Calu3 (cell line): Measurements from ENCODE around the gene SESN3. TPM values are rescaled to one million over a fixed set of nuclear protein-coding genes. Genes with fewer than 3 reads are reported as not detected.
"Not testable (repeated sequence)": the region's sequence is repeated elsewhere in the genome, so short reads cannot be mapped to it uniquely, and the experiment has no call there.

Experiments used
- BruUV-seq: library from RNA; stranded (reverse); fragments of 400-500 nt; replicated peaks from 2 replicates; lab custom pipeline; 2021; lab: Mats Ljungman, UMichigan
- CTCF ChIA-PET: fragments of 300-600 bp; sonication (Branson Sonifier 250); formaldehyde crosslinking; loops from one replicate; lab custom pipeline; 2022; ENCODE audit warnings: antibody characterized with exemption; lab: Charles Lee
- DNase-seq: peaks from one replicate; pipeline ENCODE4 v3.0.0; 2022
- H3K27ac Mint-ChIP-seq: one replicate; pipeline ENCODE4 v1.8.0; 2022; ENCODE audit warnings: mixed read lengths; ENCODE audit not compliant: unreplicated experiment
- H3K27me3 Mint-ChIP-seq: one replicate; pipeline ENCODE4 v1.8.0; 2022; ENCODE audit warnings: mixed read lengths; ENCODE audit not compliant: unreplicated experiment
- H3K36me3 Mint-ChIP-seq: one replicate; pipeline ENCODE4 v1.8.0; 2022; ENCODE audit warnings: mild to moderate bottlenecking, moderate library complexity, mixed read lengths; ENCODE audit not compliant: insufficient read depth, unreplicated experiment
- H3K4me1 Mint-ChIP-seq: one replicate; pipeline ENCODE4 v1.8.0; 2022; ENCODE audit warnings: mild to moderate bottlenecking, low read depth, mixed read lengths; ENCODE audit not compliant: unreplicated experiment
- H3K4me3 Mint-ChIP-seq: one replicate; pipeline ENCODE4 v1.8.0; 2022; ENCODE audit warnings: mild to moderate bottlenecking, low read depth, moderate library complexity, mixed read lengths; ENCODE audit not compliant: unreplicated experiment
- H3K9me3 Mint-ChIP-seq: one replicate; pipeline ENCODE4 v1.8.0; 2022; ENCODE audit warnings: low read depth, mixed read lengths; ENCODE audit not compliant: unreplicated experiment
- CTCF ChIP-seq: fragments of 200-600 bp; IDR thresholded peaks from one replicate; pipeline ENCODE4 v1.8.0; 2022; ENCODE audit warnings: antibody characterized with exemption; ENCODE audit not compliant: unreplicated experiment
- intact Hi-C: fragments of 100-400 bp; cut with micrococcal nuclease; formaldehyde crosslinking; loops from one replicate; pipeline ENCODE4 v1.10.0; 2022; ENCODE audit not compliant: unreplicated experiment
- total RNA-seq: library from RNA; stranded (reverse); gene quantifications from 2 replicates; pipeline ENCODE4 v1.2.3, GENCODE V29; 2022

SESN3 gene
- total RNA-seq, 1 experiment from 2014 or later: 5.6 TPM

- no peak overlapping the region for H3K4me3 Mint-ChIP-seq
- no peaks in the 10 kb centered on the region for H3K9me3 Mint-ChIP-seq
- intact Hi-C loops: no loop called here
- CTCF ChIA-PET: interaction anchor here (1.3 kb wide), 1 partner anchor 73 kb away, joined by 4 read pairs; no protein-coding TSS in a partner anchor
- TF ChIP-seq CTCF: no peak
- DNase-seq: no peak
- BruUV-seq: no TSS peak
- H3K4me1 Mint-ChIP-seq: no peaks in the 10 kb centered on the region
- no peak overlapping the region for H3K27ac Mint-ChIP-seq
- peaks cover 5% of the 10 kb centered on the region for H3K36me3 Mint-ChIP-seq
- H3K27me3 Mint-ChIP-seq: no peaks in the 10 kb centered on the region
Measured at GRCh38 chr11:95140397-95141033, 90.5 kb downstream of the SESN3 start.

- no peak overlapping the region for H3K4me3 Mint-ChIP-seq
- no peaks in the 10 kb centered on the region for H3K9me3 Mint-ChIP-seq
- CTCF ChIA-PET: no interaction called here
- H3K27ac Mint-ChIP-seq: no peak overlapping the region
- no TSS peak for BruUV-seq
- H3K36me3 Mint-ChIP-seq: no peaks in the 10 kb centered on the region
- DNase-seq: no peak
- no peak for TF ChIP-seq CTCF
- intact Hi-C loops: no loop called here
- no peaks in the 10 kb centered on the region for H3K4me1 Mint-ChIP-seq
- no peaks in the 10 kb centered on the region for H3K27me3 Mint-ChIP-seq
Measured at GRCh38 chr11:95138448-95138847, 92.6 kb downstream of the SESN3 start.

- BruUV-seq: no TSS peak
- no peaks in the 10 kb centered on the region for H3K27me3 Mint-ChIP-seq
Measured at GRCh38 chr11:95137299-95137698, 93.7 kb downstream of the SESN3 start.

GRCh38 chr11:95136747-95137146 lies 94.3 kb downstream of the SESN3 start:
- CTCF ChIA-PET, BruUV-seq, H3K9me3 Mint-ChIP-seq, H3K27me3 Mint-ChIP-seq, H3K27ac Mint-ChIP-seq, H3K36me3 Mint-ChIP-seq, intact Hi-C loops, H3K4me3 Mint-ChIP-seq, DNase-seq, H3K4me1 Mint-ChIP-seq: not testable (repeated sequence)

More at GRCh38 chr11:95137299-95137698, 93.7 kb downstream of the SESN3 start:
- CTCF ChIA-PET: no interaction called here
- H3K4me1 Mint-ChIP-seq: no peaks in the 10 kb centered on the region
- no peaks in the 10 kb centered on the region for H3K9me3 Mint-ChIP-seq
- TF ChIP-seq CTCF: no peak
- H3K4me3 Mint-ChIP-seq: no peak overlapping the region
- DNase-seq: no peak
- intact Hi-C loops: no loop called here
- no peaks in the 10 kb centered on the region for H3K36me3 Mint-ChIP-seq
- no peak overlapping the region for H3K27ac Mint-ChIP-seq

GRCh38 chr11:95135880-95136279 lies 95.1 kb downstream of the SESN3 start:
- BruUV-seq: no TSS peak
- H3K27me3 Mint-ChIP-seq: no peaks in the 10 kb centered on the region
- no peak overlapping the region for H3K27ac Mint-ChIP-seq
- DNase-seq: no peak
- intact Hi-C loops: no loop called here
- no peaks in the 10 kb centered on the region for H3K4me1 Mint-ChIP-seq
- H3K36me3 Mint-ChIP-seq: no peaks in the 10 kb centered on the region
- no peak for TF ChIP-seq CTCF
- CTCF ChIA-PET: no interaction called here
- no peak overlapping the region for H3K4me3 Mint-ChIP-seq
- no peaks in the 10 kb centered on the region for H3K9me3 Mint-ChIP-seq
